Spinal cord (tissue), 10 donors: ENCODE data around the gene RIOK3. TPM values are rescaled to one million over a fixed set of nuclear protein-coding genes. Genes with fewer than 3 reads are reported as not detected.

Experiments
- DNase-seq, 6 donors: peaks; one replicate each; pipeline versions ENCODE4 v3.0.0 to v3.0.0-alpha.2; 2013 to 2015; ENCODE audit warnings: low spot score in 6 of 6, low read depth in 4 of 6
- H3K27ac ChIP-seq: one replicate; pipeline ENCODE4 v1.5.1; 2013; ENCODE audit warnings: low read depth, low read length, control low read depth
- H3K27me3 ChIP-seq: one replicate; pipeline ENCODE4 v1.6.1; 2013; ENCODE audit warnings: low read length; ENCODE audit not compliant: control insufficient read depth, insufficient read depth
- H3K36me3 ChIP-seq: one replicate; pipeline ENCODE4 v1.6.1; 2013; ENCODE audit warnings: low read length; ENCODE audit not compliant: control insufficient read depth, insufficient read depth
- H3K4me1 ChIP-seq: one replicate; pipeline ENCODE4 v1.6.1; 2013; ENCODE audit warnings: low read length; ENCODE audit not compliant: control insufficient read depth, insufficient read depth
- H3K4me3 ChIP-seq: one replicate; pipeline ENCODE4 v1.5.1; 2013; ENCODE audit warnings: low read depth, low read length, control low read depth
- H3K9me3 ChIP-seq: one replicate; pipeline ENCODE4 v1.6.1; 2013; ENCODE audit warnings: low read length; ENCODE audit not compliant: control insufficient read depth, insufficient read depth
- WGBS: methylation state at CpG from one replicate; pipeline ENCODE4 v1.1.5; 2013; ENCODE audit warnings: missing lambda C conversion rate; ENCODE audit not compliant: insufficient coverage; 5-methylcytosine and 5-hydroxymethylcytosine counted together
- long read RNA-seq, 4 donors: transcript quantifications; one replicate each; lab custom pipeline, GENCODE V29; 2026
- polyA plus RNA-seq, 2 donors: library from polyadenylated mRNA; unstranded; fragments of 120-200 nt; gene quantifications; one replicate each; pipeline ENCODE4 v1.2.1, GENCODE V29; 2013; ENCODE audit not compliant: insufficient read length in 2 of 2
- total RNA-seq, 2 donors: library from RNA; depleted of rRNA in 1 of 2; stranded (reverse); fragments of 120-200 nt in 1 of 2; fragments of >200 nt in 1 of 2; gene quantifications; one replicate each; pipeline versions ENCODE4 v1.2.3 to v1.2.4, GENCODE V29; 2013 to 2014
- donor health status: healthy.

The RIOK3 gene
- total RNA-seq (100 to 1,000 TPM in 1 of 2 donors, 10 to 100 TPM in 1; 53.7 to 105 TPM), polyA plus RNA-seq (10 to 100 TPM; 69.3 to 71.7 TPM)
- long read RNA-seq, donor 1, full-length matches to known transcripts: 11 of 11 reads
- long read RNA-seq, donor 1, partial matches to known transcripts: 0 of 11 reads
- long read RNA-seq, donor 1, other reads (novel, unspliced or antisense): 0 of 11 reads
- long read RNA-seq, donor 2, full-length matches to known transcripts: 4 of 4 reads
- long read RNA-seq, donor 2, partial matches to known transcripts: 0 of 4 reads
- long read RNA-seq, donor 2, other reads (novel, unspliced or antisense): 0 of 4 reads
- long read RNA-seq, donor 3, full-length matches to known transcripts: 4 of 10 reads
- long read RNA-seq, donor 3, partial matches to known transcripts: 6 of 10 reads
- long read RNA-seq, donor 3, other reads (novel, unspliced or antisense): 0 of 10 reads
- long read RNA-seq, donor 4, full-length matches to known transcripts: 4 of 14 reads
- long read RNA-seq, donor 4, partial matches to known transcripts: 10 of 14 reads
- long read RNA-seq, donor 4, other reads (novel, unspliced or antisense): 0 of 14 reads

- 4% methylated on average over 57 of the region's 60 CpGs for WGBS
- no peaks in the 10 kb centered on the region for H3K27me3 ChIP-seq
Measured at GRCh38 chr18:23452728-23453679, at the start of gene RIOK3. Gene RIOK3, plus strand, starts transcription at chr18:23453287. Its CDS starts 153 bp downstream, at chr18:23453440.

GRCh38 chr18:23403310-23403709, 49.8 kb upstream of the RIOK3 start:
- DNase-seq: no peak
- Histone ChIP-seq H3K27ac (no peak overlapping the region), H3K4me3 (no peak overlapping the region), H3K27me3 (no peaks in the 10 kb centered on the region), H3K4me1 (no peaks in the 10 kb centered on the region), H3K9me3 (no peaks in the 10 kb centered on the region), H3K36me3 (no peaks in the 10 kb centered on the region)
- WGBS: 97% methylated on average over 8 of the region's 8 CpGs

More at GRCh38 chr18:23452728-23453679, at the start of gene RIOK3:
- H3K27ac ChIP-seq: peak within 1 kb of the TSS; percentile 87
- peaks cover 5% of the 10 kb centered on the region for H3K4me1 ChIP-seq
- peak within 1 kb of the TSS; percentile 92 for H3K4me3 ChIP-seq
- peaks cover 7% of the 10 kb centered on the region for H3K36me3 ChIP-seq
- H3K9me3 ChIP-seq: no peaks in the 10 kb centered on the region
- peak; percentile 91 to 98 (median 93) for DNase-seq

- Histone ChIP-seq H3K27me3 (no peaks in the 10 kb centered on the region), H3K4me3 (no peak overlapping the region), H3K36me3 (no peaks in the 10 kb centered on the region), H3K4me1 (no peaks in the 10 kb centered on the region), H3K27ac (no peak overlapping the region), H3K9me3 (no peaks in the 10 kb centered on the region)
- WGBS: 100% methylated on average over 1 of the region's 1 CpG
- no peak for DNase-seq
Measured at GRCh38 chr18:23405636-23406035, 47.5 kb upstream of the RIOK3 start.

- H3K9me3 ChIP-seq: no peaks in the 10 kb centered on the region
- no peak overlapping the region for H3K4me3 ChIP-seq
- 94% methylated on average over 2 of the region's 2 CpGs for WGBS
- H3K4me1 ChIP-seq: peaks cover 3% of the 10 kb centered on the region
- DNase-seq: no peak
- H3K27ac ChIP-seq: no peak overlapping the region
- H3K36me3 ChIP-seq: no peaks in the 10 kb centered on the region
- H3K27me3 ChIP-seq: no peaks in the 10 kb centered on the region
Measured at GRCh38 chr18:23406271-23406787, 46.8 kb upstream of the RIOK3 start.

GRCh38 chr18:23412351-23412964, 40.6 kb upstream of the RIOK3 start:
- Histone ChIP-seq H3K36me3 (no peaks in the 10 kb centered on the region), H3K27me3 (no peaks in the 10 kb centered on the region), H3K27ac (no peak overlapping the region), H3K9me3 (no peaks in the 10 kb centered on the region), H3K4me1 (peaks cover 3% of the 10 kb centered on the region), H3K4me3 (no peak overlapping the region)
- no peak for DNase-seq
- WGBS: no CpG with 5 or more reads among the region's 3 CpGs

- H3K9me3 ChIP-seq: no peaks in the 10 kb centered on the region
- WGBS: 80% methylated on average over 4 of the region's 4 CpGs
- H3K36me3 ChIP-seq: no peaks in the 10 kb centered on the region
- no peak for DNase-seq
- peaks cover 3% of the 10 kb centered on the region for H3K4me1 ChIP-seq
- no peak overlapping the region for H3K4me3 ChIP-seq
- H3K27ac ChIP-seq: no peak overlapping the region
- no peaks in the 10 kb centered on the region for H3K27me3 ChIP-seq
Measured at GRCh38 chr18:23415515-23415914, 37.6 kb upstream of the RIOK3 start.

- DNase-seq: no peak
- Histone ChIP-seq H3K4me3 (no peak overlapping the region), H3K27me3 (no peaks in the 10 kb centered on the region), H3K27ac (no peak overlapping the region), H3K36me3 (no peaks in the 10 kb centered on the region), H3K4me1 (no peaks in the 10 kb centered on the region), H3K9me3 (no peaks in the 10 kb centered on the region)
- 67% methylated on average over 1 of the region's 3 CpGs for WGBS
Measured at GRCh38 chr18:23416298-23416697, 36.8 kb upstream of the RIOK3 start.

GRCh38 chr18:23421277-23421676, 31.8 kb upstream of the RIOK3 start:
- H3K36me3 ChIP-seq: no peaks in the 10 kb centered on the region
- no peaks in the 10 kb centered on the region for H3K4me1 ChIP-seq
- 100% methylated on average over 1 of the region's 1 CpG for WGBS
- no peak overlapping the region for H3K27ac ChIP-seq
- no peak overlapping the region for H3K4me3 ChIP-seq
- H3K27me3 ChIP-seq: no peaks in the 10 kb centered on the region
- DNase-seq: no peak
- H3K9me3 ChIP-seq: no peaks in the 10 kb centered on the region
